SH-SY5Y (cell line): ENCODE measurements around the gene PVALB.

Experiments
- GATA2 ChIP-seq: IDR thresholded peaks from 2 replicates; pipeline ENCODE4 v1.6.1; 2011; ENCODE audit warnings: mild to moderate bottlenecking, low read depth, low read length
- GATA3 ChIP-seq: IDR thresholded peaks from 2 replicates; pipeline ENCODE4 v1.6.1; 2011; ENCODE audit warnings: low read depth, mild to moderate bottlenecking, low read length, moderate library complexity

GRCh38 chr22:36759481-36760159 is 57.2 kb downstream of the PVALB start:
- TF ChIP-seq GATA2 (no peak), GATA3 (no peak)
